Fibroblast of villous mesenchyme (primary cell): ENCODE measurements around the gene FRRS1. TPM values are rescaled to one million over a fixed set of nuclear protein-coding genes. Genes with fewer than 3 reads are reported as not detected.

Experiments used
- DNase-seq: peaks from one replicate; pipeline ENCODE4 v3.0.0-alpha.2; 2010; ENCODE audit warnings: low read depth
- H3K4me3 ChIP-seq: 2 replicates; pipeline ENCODE4 v1.5.1; 2011; ENCODE audit warnings: low read depth, mild to moderate bottlenecking, low read length
- CTCF ChIP-seq: IDR thresholded peaks from 2 replicates; pipeline ENCODE4 v1.5.1; 2012; ENCODE audit warnings: low read depth, mild to moderate bottlenecking, low read length; ENCODE audit not compliant: insufficient read depth
- total RNA-seq: library from RNA; depleted of rRNA; stranded (reverse); fragments of >200 nt; gene quantifications from 2 replicates; pipeline ENCODE4 v1.2.3, GENCODE V29; 2012

Gene FRRS1
- total RNA-seq, 1 donor = 20.7 TPM

- no peak for TF ChIP-seq CTCF
- no peak overlapping the region for H3K4me3 ChIP-seq
- DNase-seq = peak; percentile 63
These were observed 2.2 kb upstream of the FRRS1 start for GRCh38 chr1:99768524-99769245.

- no peak for DNase-seq
- no peak for TF ChIP-seq CTCF
These were observed 1.7 kb upstream of the FRRS1 start for GRCh38 chr1:99768104-99768503.

GRCh38 chr1:99764909-99765308 is 1.5 kb downstream of the FRRS1 start:
- no peak for DNase-seq
- H3K4me3 ChIP-seq = no peak overlapping the region
- TF ChIP-seq CTCF = no peak

More at GRCh38 chr1:99768104-99768503, 1.7 kb upstream of the FRRS1 start:
- no peak overlapping the region for H3K4me3 ChIP-seq

- no peak for TF ChIP-seq CTCF
- H3K4me3 ChIP-seq = no peak overlapping the region
- DNase-seq = no peak
These were observed 2.0 kb downstream of the FRRS1 start for GRCh38 chr1:99764439-99764838.

- H3K4me3 ChIP-seq = no peak overlapping the region
- no peak for TF ChIP-seq CTCF
- no peak for DNase-seq
These were observed 2.5 kb downstream of the FRRS1 start for GRCh38 chr1:99763956-99764355.

GRCh38 chr1:99761774-99762173 is 4.7 kb downstream of the FRRS1 start:
- H3K4me3 ChIP-seq = no peak overlapping the region
- TF ChIP-seq CTCF = no peak
- DNase-seq = no peak
